ENCODE data around the gene ZBTB21.

ZBTB21 gene

GRCh38 chr21:41989698-41990097 lies 20.5 kb downstream of the ZBTB21 start:
- no peak for DNase-seq

- no peak for DNase-seq
These were observed 22.9 kb downstream of the ZBTB21 start for GRCh38 chr21:41987310-41987709.

GRCh38 chr21:41985662-41986416 lies 24.3 kb downstream of the ZBTB21 start:
- DNase-seq = no peak

GRCh38 chr21:41983229-41983628 lies 26.9 kb downstream of the ZBTB21 start:
- no peak for DNase-seq

- no peak for DNase-seq
These were observed 29.6 kb downstream of the ZBTB21 start for GRCh38 chr21:41980561-41980960.

GRCh38 chr21:41979751-41980369 lies 30.3 kb downstream of the ZBTB21 start:
- no peak for DNase-seq

GRCh38 chr21:41979335-41979734 lies 30.8 kb downstream of the ZBTB21 start:
- no peak for DNase-seq

GRCh38 chr21:41977034-41977950 lies 32.9 kb downstream of the ZBTB21 start:
- DNase-seq = no peak

- DNase-seq = peak; percentile 28
These were observed 33.5 kb downstream of the ZBTB21 start for GRCh38 chr21:41976611-41977010.

GRCh38 chr21:41975391-41976272 lies 34.5 kb downstream of the ZBTB21 start:
- DNase-seq = peak; percentile 64

GRCh38 chr21:41974752-41975053 lies 35.5 kb downstream of the ZBTB21 start:
- DNase-seq = no peak

- DNase-seq = peak; percentile 59
These were observed 36.1 kb downstream of the ZBTB21 start for GRCh38 chr21:41973861-41974751.

- no peak for DNase-seq
These were observed 36.7 kb downstream of the ZBTB21 start for GRCh38 chr21:41973427-41973831.

GRCh38 chr21:41972511-41973205 lies 37.5 kb downstream of the ZBTB21 start:
- DNase-seq = no peak

- DNase-seq = no peak
These were observed 38.3 kb downstream of the ZBTB21 start for GRCh38 chr21:41971891-41972290.

- DNase-seq = peak; percentile 40
These were observed 39.2 kb downstream of the ZBTB21 start for GRCh38 chr21:41970751-41971653.

GRCh38 chr21:41970106-41970391 lies 40.1 kb downstream of the ZBTB21 start:
- DNase-seq = peak; percentile 39

- no peak for DNase-seq
These were observed 42.5 kb downstream of the ZBTB21 start for GRCh38 chr21:41967708-41968107.

GRCh38 chr21:41966872-41967621 lies 43.1 kb downstream of the ZBTB21 start:
- DNase-seq = no peak

Data from islet precursor cell (in vitro differentiated cells).